ENCODE data around the gene KCNMA1. TPM values are rescaled to one million over a fixed set of nuclear protein-coding genes. Genes with fewer than 3 reads are reported as not detected.

The KCNMA1 gene
- total and polyA plus RNA-seq, 2 donors (not counting 1 experiment from before 2014, with no cell fraction given) = 0.82 to 3.1 TPM

DNA sequence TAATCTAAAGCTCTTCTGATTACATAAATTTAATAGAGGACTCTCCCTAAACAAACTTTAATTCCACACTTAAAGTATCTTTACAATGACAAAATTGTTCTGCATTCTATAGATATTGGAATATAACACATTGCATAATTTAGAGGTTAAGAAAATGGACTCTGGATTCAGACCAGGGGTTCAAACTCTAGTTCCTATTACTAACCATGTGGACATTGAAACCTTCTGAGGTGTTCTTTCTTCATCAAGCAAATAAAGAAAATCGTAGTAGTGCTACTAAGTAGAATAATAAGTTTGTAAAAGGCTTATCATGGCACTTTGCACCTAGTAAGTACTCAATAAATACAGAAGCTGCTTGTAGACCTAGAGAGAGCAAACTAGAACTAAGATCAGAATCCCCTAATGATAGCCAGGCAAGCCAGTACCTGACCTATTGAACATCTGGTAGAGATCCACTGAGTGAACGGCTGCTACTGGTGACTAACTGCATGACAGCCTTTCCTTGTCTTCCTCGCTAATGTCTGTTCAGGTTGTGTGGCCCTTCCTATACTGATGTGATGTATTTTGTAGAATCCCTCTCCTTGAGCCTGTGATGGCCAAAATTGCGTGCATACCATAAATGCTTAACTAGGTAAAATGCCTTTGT, 430.3 kb downstream of the KCNMA1 start:
- Histone ChIP-seq H4K20me1 (ENCODE audit: control insufficient read depth, insufficient read depth, low read length, poor library complexity, severe bottlenecking) (no peaks in the 10 kb centered on the region), H3K4me2 (replicated peaks; ENCODE audit: low read depth, low read length, poor library complexity, severe bottlenecking) (no peak overlapping the region), H2AFZ (ENCODE audit: insufficient read depth, low read depth, low read length, poor library complexity, severe bottlenecking) (no peak overlapping the region), H3K9ac (ENCODE audit: low read length) (no peak overlapping the region), H3K4me1 (ENCODE audit: control insufficient read depth in 2 of 2, insufficient read depth in 2 of 2, low read length in 2 of 2) (no peaks in the 10 kb centered on the region), H3K9me3 (ENCODE audit: control extremely low read depth in 1 of 3, control insufficient read depth in 2 of 3, insufficient read depth in 1 of 3, low read length in 2 of 3) (no peaks in the 10 kb centered on the region), H3K27me3 (replicated peaks in 1 of 4; ENCODE audit: control extremely low read depth in 1 of 4, control insufficient read depth in 3 of 4, insufficient read depth in 4 of 4, low read length in 3 of 4) (peaks cover 0 to 2% (median under 1%) of the 10 kb centered on the region in 4 experiments), H3K27ac (ENCODE audit: low read length in 2 of 2) (no peak overlapping the region), H3K79me2 (ENCODE audit: control insufficient read depth, insufficient read depth, low read length) (no peaks in the 10 kb centered on the region), H3K4me3 (ENCODE audit: control extremely low read depth in 1 of 5, extremely low read depth in 1 of 5, insufficient read depth in 1 of 5, low read depth in 2 of 5, low read length in 4 of 5) (no peak overlapping the region), H3K36me3 (replicated peaks in 1 of 2; ENCODE audit: control extremely low read depth in 1 of 2, control insufficient read depth in 1 of 2, extremely low read depth in 1 of 2, insufficient read depth in 2 of 2, low read length in 1 of 2) (no peaks in the 10 kb centered on the region)
- DNase-seq = no peak
- intact Hi-C loops (cut with micrococcal nuclease) = no loop called here
- peaks cover 3% of the 10 kb centered on the region for H3K9me3 Mint-ChIP-seq (ENCODE audit: insufficient read depth)
- WGBS (ENCODE audit: insufficient coverage) = 100% methylated on average over 1 of the region's 4 CpGs
- no peak for TF ChIP-seq EZH2 (IDR thresholded peaks at IDR 0.05; ENCODE audit: borderline replicate concordance, insufficient read depth, low read depth, low read length, poor library complexity, severe bottlenecking)
- TF ChIP-seq, protein P1, sequence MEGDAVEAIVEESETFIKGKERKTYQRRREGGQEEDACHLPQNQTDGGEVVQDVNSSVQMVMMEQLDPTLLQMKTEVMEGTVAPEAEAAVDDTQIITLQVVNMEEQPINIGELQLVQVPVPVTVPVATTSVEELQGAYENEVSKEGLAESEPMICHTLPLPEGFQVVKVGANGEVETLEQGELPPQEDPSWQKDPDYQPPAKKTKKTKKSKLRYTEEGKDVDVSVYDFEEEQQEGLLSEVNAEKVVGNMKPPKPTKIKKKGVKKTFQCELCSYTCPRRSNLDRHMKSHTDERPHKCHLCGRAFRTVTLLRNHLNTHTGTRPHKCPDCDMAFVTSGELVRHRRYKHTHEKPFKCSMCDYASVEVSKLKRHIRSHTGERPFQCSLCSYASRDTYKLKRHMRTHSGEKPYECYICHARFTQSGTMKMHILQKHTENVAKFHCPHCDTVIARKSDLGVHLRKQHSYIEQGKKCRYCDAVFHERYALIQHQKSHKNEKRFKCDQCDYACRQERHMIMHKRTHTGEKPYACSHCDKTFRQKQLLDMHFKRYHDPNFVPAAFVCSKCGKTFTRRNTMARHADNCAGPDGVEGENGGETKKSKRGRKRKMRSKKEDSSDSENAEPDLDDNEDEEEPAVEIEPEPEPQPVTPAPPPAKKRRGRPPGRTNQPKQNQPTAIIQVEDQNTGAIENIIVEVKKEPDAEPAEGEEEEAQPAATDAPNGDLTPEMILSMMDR (IDR thresholded peaks at IDR 0.05) = no peak
- no peak for ATAC-seq (ENCODE audit: low read depth)
- ChIA-PET POLR2A (no interaction called here), CTCF (no interaction called here)
- peaks cover 10% of the 10 kb centered on the region for H3K27me3 Mint-ChIP-seq
- H3K4me1 Mint-ChIP-seq = peaks cover 3% of the 10 kb centered on the region
- H3K27ac Mint-ChIP-seq = no peak overlapping the region
- H3K4me3 Mint-ChIP-seq = no peak overlapping the region

DNA sequence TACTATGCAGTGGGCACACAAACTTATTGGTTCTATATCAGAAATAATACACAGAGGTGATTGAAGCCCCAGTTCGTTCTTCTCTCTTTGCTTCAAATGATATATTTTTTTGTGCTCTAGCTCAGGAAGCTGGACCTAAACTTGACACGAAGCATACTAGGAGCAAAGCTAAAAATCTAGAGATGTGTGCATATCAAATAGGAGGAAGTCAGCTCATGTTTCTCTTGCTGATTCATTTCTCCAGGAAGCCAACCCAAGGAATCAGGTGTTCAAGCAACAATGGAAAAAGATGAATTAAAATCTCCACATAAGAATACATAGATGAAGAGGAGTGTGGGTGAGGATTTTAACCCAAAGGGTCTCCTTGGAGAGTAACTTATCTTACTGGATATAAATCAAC, 432.5 kb downstream of the KCNMA1 start:
- Histone ChIP-seq H3K9me3 (ENCODE audit: control extremely low read depth in 1 of 3, control insufficient read depth in 2 of 3, insufficient read depth in 1 of 3, low read length in 2 of 3) (no peaks in the 10 kb centered on the region), H4K20me1 (ENCODE audit: control insufficient read depth, insufficient read depth, low read length, poor library complexity, severe bottlenecking) (no peaks in the 10 kb centered on the region), H3K4me1 (ENCODE audit: control insufficient read depth in 2 of 2, insufficient read depth in 2 of 2, low read length in 2 of 2) (no peaks in the 10 kb centered on the region), H3K4me3 (ENCODE audit: control extremely low read depth in 1 of 5, extremely low read depth in 1 of 5, insufficient read depth in 1 of 5, low read depth in 2 of 5, low read length in 4 of 5) (no peak overlapping the region), H3K79me2 (ENCODE audit: control insufficient read depth, insufficient read depth, low read length) (no peaks in the 10 kb centered on the region), H2AFZ (ENCODE audit: insufficient read depth, low read depth, low read length, poor library complexity, severe bottlenecking) (no peak overlapping the region), H3K27me3 (replicated peaks in 1 of 4; ENCODE audit: control extremely low read depth in 1 of 4, control insufficient read depth in 3 of 4, insufficient read depth in 4 of 4, low read length in 3 of 4) (peaks cover 0 to 2% (median under 1%) of the 10 kb centered on the region in 4 experiments), H3K36me3 (replicated peaks in 1 of 2; ENCODE audit: control extremely low read depth in 1 of 2, control insufficient read depth in 1 of 2, extremely low read depth in 1 of 2, insufficient read depth in 2 of 2, low read length in 1 of 2) (no peaks in the 10 kb centered on the region), H3K9ac (ENCODE audit: low read length) (no peak overlapping the region), H3K4me2 (replicated peaks; ENCODE audit: low read depth, low read length, poor library complexity, severe bottlenecking) (no peak overlapping the region), H3K27ac (ENCODE audit: low read length in 2 of 2) (no peak overlapping the region)
- no peak overlapping the region for H3K27ac Mint-ChIP-seq
- ChIA-PET CTCF (no interaction called here), POLR2A (no interaction called here)
- WGBS (ENCODE audit: insufficient coverage) = no CpG with 5 or more reads among the region's 2 CpGs
- TF ChIP-seq, protein P1 (IDR thresholded peaks at IDR 0.05) = no peak
- TF ChIP-seq EZH2 (IDR thresholded peaks at IDR 0.05; ENCODE audit: borderline replicate concordance, insufficient read depth, low read depth, low read length, poor library complexity, severe bottlenecking) = no peak
- no peak for ATAC-seq (ENCODE audit: low read depth)
- H3K4me3 Mint-ChIP-seq = no peak overlapping the region
- intact Hi-C loops (cut with micrococcal nuclease) = no loop called here
- no peak for DNase-seq
- H3K27me3 Mint-ChIP-seq = peaks cover 15% of the 10 kb centered on the region
- H3K9me3 Mint-ChIP-seq (ENCODE audit: insufficient read depth) = peaks cover 3% of the 10 kb centered on the region
- no peaks in the 10 kb centered on the region for H3K4me1 Mint-ChIP-seq

Data from B cell (primary cell).